Keratinocyte (primary cell): Measurements from ENCODE around the gene RTKN2. TPM values are rescaled to one million over a fixed set of nuclear protein-coding genes. Genes with fewer than 3 reads are reported as not detected.

ENCODE experiments used
- DNase-seq: peaks from one replicate; pipeline ENCODE4 v3.0.0-alpha.2; 2011; ENCODE audit warnings: low read depth, missing footprints, low spot score
- FAIRE-seq: peaks from 2 replicates; lab custom pipeline; 2011; peaks lifted over from hg19 to GRCh38; lab: Jason Lieb, UNC
- H2AFZ ChIP-seq: 2 replicates; pipeline ENCODE4 v1.6.0; 2012; ENCODE audit warnings: low read length, control low read depth, inconsistent platforms; ENCODE audit not compliant: control insufficient read depth
- H3K27ac ChIP-seq: 2 replicates; pipeline ENCODE4 v1.5.1; 2011; ENCODE audit warnings: low read length; ENCODE audit not compliant: control insufficient read depth, insufficient read depth
- H3K27me3 ChIP-seq: 3 replicates; pipeline ENCODE4 v1.6.0; 2011; ENCODE audit warnings: low read length; ENCODE audit not compliant: control insufficient read depth, insufficient read depth; ENCODE audit errors: extremely low read depth
- H3K36me3 ChIP-seq, 2 experiments: 2 replicates in 1 of 2; 3 replicates in 1 of 2; pipeline ENCODE4 v1.5.1; 2011; ENCODE audit warnings: low read length in 2 of 2, mild to moderate bottlenecking in 1 of 2; ENCODE audit not compliant: control insufficient read depth in 2 of 2, insufficient read depth in 2 of 2; ENCODE audit errors: extremely low read depth in 1 of 2
- H3K4me1 ChIP-seq: 3 replicates; pipeline ENCODE4 v1.5.1; 2011; ENCODE audit warnings: low read length; ENCODE audit not compliant: control insufficient read depth, insufficient read depth; ENCODE audit errors: extremely low read depth
- H3K4me2 ChIP-seq: 3 replicates; pipeline ENCODE4 v1.6.0; 2011; ENCODE audit warnings: low read depth, low read length; ENCODE audit not compliant: control insufficient read depth, insufficient read depth; ENCODE audit errors: extremely low read depth
- H3K4me3 ChIP-seq, 3 experiments: fragments of 200-600 bp in 1 of 3; sonication (generic) in 1 of 3; 2 replicates in 2 of 3; 3 replicates in 1 of 3; pipeline ENCODE4 v1.5.1; 2011 to 2016; ENCODE audit warnings: low read length in 3 of 3, mild to moderate bottlenecking in 3 of 3, control low read depth in 2 of 3, inconsistent platforms in 1 of 3, low read depth in 1 of 3, mixed read lengths in 1 of 3, mixed run types in 1 of 3, moderate library complexity in 1 of 3; ENCODE audit not compliant: control insufficient read depth in 2 of 3, insufficient read depth in 2 of 3; ENCODE audit errors: extremely low read depth in 1 of 3
- H3K79me2 ChIP-seq: 2 replicates; pipeline ENCODE4 v1.6.0; 2012; ENCODE audit warnings: low read length; ENCODE audit not compliant: control insufficient read depth, insufficient read depth
- H3K9ac ChIP-seq: 3 replicates; pipeline ENCODE4 v1.6.0; 2011; ENCODE audit warnings: low read length; ENCODE audit not compliant: control insufficient read depth, insufficient read depth; ENCODE audit errors: extremely low read depth
- H3K9me1 ChIP-seq: 3 replicates; pipeline ENCODE4 v1.6.0; 2011; ENCODE audit warnings: low read length; ENCODE audit not compliant: control insufficient read depth, insufficient read depth; ENCODE audit errors: extremely low read depth
- H3K9me3 ChIP-seq: 2 replicates; pipeline ENCODE4 v1.5.1; 2012; ENCODE audit warnings: low read depth, low read length; ENCODE audit not compliant: control insufficient read depth
- H4K20me1 ChIP-seq: 3 replicates; pipeline ENCODE4 v1.6.0; 2011; ENCODE audit warnings: low read length; ENCODE audit not compliant: control insufficient read depth, insufficient read depth; ENCODE audit errors: extremely low read depth
- CTCF ChIP-seq, 3 experiments: IDR thresholded peaks in 1 of 3; conservative IDR thresholded peaks in 1 of 3; optimal IDR thresholded peaks in 1 of 3; 2 replicates in 2 of 3; 3 replicates in 1 of 3; pipeline versions ENCODE3 to v1.5.1; 2011; ENCODE audit warnings: low read length in 3 of 3, mild to moderate bottlenecking in 3 of 3, moderate library complexity in 2 of 3, control low read depth in 1 of 3, inconsistent platforms in 1 of 3; ENCODE audit not compliant: insufficient read depth in 2 of 3; ENCODE audit errors: extremely low read depth in 1 of 3
- EZH2 ChIP-seq: IDR thresholded peaks from one replicate; pipeline ENCODE4 v1.6.1; 2012; ENCODE audit warnings: inconsistent platforms, mild to moderate bottlenecking, low read length, moderate library complexity
- dilution Hi-C: fragments of 300-500 bp; cut with MboI; formaldehyde crosslinking; loops from one replicate; pipeline ENCODE4 v1.7.0; 2020; ENCODE audit warnings: low sequenced_read_pairs; ENCODE audit not compliant: extremely low pct_ligation_motif_present
- polyA plus RNA-seq, 5 experiments: library from polyadenylated mRNA; depleted of rRNA in 3 of 5; stranded (reverse) in 3 of 5; stranded (forward) in 1 of 5; unstranded in 1 of 5; fragments of >200 nt; gene quantifications; 1 replicate in 1 of 5; 2 replicates in 3 of 5; 3 replicates in 1 of 5; pipeline versions ENCODE4 v1.2.1 to v1.2.3, GENCODE V29; 2011 to 2012; ENCODE audit warnings: missing spikeins in 2 of 5, low read depth in 1 of 5, low replicate concordance in 1 of 5

Gene RTKN2
- polyA plus RNA-seq, 1 donor (not counting 4 experiments of a cell fraction or from before 2014, with no cell fraction given), result 3.2 TPM

DNA sequence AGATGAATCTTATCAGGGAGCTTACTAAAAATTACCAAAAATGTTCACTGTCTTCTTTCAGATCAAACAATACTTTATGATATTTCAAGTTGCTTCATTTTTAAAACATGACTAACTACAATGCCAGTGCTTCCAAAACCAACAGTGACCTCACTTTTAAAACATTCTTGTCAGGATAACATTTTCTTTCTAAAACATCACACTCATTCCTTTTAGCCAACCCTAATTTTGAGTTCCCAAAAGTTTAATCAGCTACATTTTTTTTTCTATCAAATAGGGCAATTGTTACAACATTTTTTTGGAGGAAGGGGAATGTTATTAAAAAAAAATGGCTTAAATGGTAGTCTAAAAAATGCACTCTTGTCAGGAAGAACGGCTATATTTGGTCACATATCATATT lies 37.3 kb downstream of the RTKN2 start:
- Histone ChIP-seq H3K9me3 (no peaks in the 10 kb centered on the region), H3K36me3 (no peaks in the 10 kb centered on the region), H3K9me1 (no peaks in the 10 kb centered on the region), H4K20me1 (no peaks in the 10 kb centered on the region), H3K4me3 (no peak overlapping the region), H3K4me2 (peak overlapping the region; percentile 0), H3K27me3 (no peaks in the 10 kb centered on the region), H2AFZ (no peak overlapping the region), H3K79me2 (no peaks in the 10 kb centered on the region), H3K4me1 (peaks cover 31% of the 10 kb centered on the region), H3K27ac (no peak overlapping the region), H3K9ac (no peak overlapping the region)
- no peak for TF ChIP-seq CTCF (optimal IDR thresholded peaks at IDR 0.05 in 1 of 3, IDR thresholded peaks at IDR 0.05 in 1 of 3, conservative IDR thresholded peaks at IDR 0.05 in 1 of 3; ENCODE audit: extremely low read depth in 1 of 3, insufficient read depth in 2 of 3, low read length in 3 of 3)
- no peak for TF ChIP-seq EZH2
- DNase-seq (no peak), FAIRE-seq (peak; percentile 51)
- dilution Hi-C loops, result no loop called here

DNA sequence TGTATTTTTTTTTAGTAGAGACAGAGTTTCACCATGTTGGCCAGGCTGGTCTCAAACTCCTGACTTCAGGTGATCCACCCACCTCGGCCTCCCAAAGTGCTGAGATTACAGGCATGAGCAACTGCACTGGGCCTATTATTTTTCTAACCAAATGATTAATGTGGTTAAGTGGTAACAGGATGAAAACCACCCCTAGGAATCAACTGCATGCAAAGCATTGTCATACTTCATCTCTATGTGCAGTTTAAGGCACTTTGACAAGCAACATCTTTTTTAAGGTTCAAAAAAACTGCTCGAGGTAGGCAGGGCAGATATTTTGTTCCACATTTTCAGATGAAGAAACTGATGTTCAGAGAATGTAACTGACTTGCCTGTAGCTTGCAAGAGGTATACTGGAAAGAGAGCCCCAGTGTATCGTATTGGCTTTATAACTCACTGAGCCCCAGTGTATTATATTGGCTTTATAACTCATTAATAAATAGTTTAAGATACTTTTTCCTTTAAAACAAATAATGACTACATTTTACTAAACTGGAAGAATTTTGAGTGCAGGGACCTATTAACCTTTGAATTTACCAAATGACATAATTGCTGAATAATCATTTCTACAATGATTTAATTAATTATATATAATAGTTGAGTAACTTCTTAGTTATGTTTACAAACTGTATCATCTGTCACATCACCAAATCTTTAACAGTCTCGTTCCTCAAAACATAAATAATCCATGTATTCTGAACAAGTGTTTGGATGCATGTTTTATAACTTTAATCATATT lies 38.1 kb downstream of the RTKN2 start:
- no peak for FAIRE-seq
- H3K4me3 ChIP-seq, result no peak overlapping the region
- no peaks in the 10 kb centered on the region for H3K79me2 ChIP-seq

More for the DNA sequence above, 38.1 kb downstream of the RTKN2 start:
- dilution Hi-C loops, result no loop called here
- Histone ChIP-seq H3K9ac (no peak overlapping the region), H3K9me1 (no peaks in the 10 kb centered on the region), H3K4me2 (peak overlapping the region; percentile 0), H2AFZ (no peak overlapping the region), H3K36me3 (no peaks in the 10 kb centered on the region), H4K20me1 (no peaks in the 10 kb centered on the region), H3K4me1 (peaks cover 31% of the 10 kb centered on the region), H3K27me3 (no peaks in the 10 kb centered on the region), H3K9me3 (no peaks in the 10 kb centered on the region), H3K27ac (no peak overlapping the region)
- TF ChIP-seq CTCF (optimal IDR thresholded peaks at IDR 0.05 in 1 of 3, IDR thresholded peaks at IDR 0.05 in 1 of 3, conservative IDR thresholded peaks at IDR 0.05 in 1 of 3; ENCODE audit: extremely low read depth in 1 of 3, insufficient read depth in 2 of 3, low read length in 3 of 3) (no peak), EZH2 (no peak)
- no peak for DNase-seq
